ENCODE measurements around the gene BACE2. TPM values are rescaled to one million over a fixed set of nuclear protein-coding genes. Genes with fewer than 3 reads are reported as not detected.
A peak's percentile ranks its signal among the peaks of the same experiment; 100 is the strongest.
"Not testable (repeated sequence)": the region's sequence is repeated elsewhere in the genome, so short reads cannot be mapped to it uniquely, and the experiment has no call there.

BACE2 gene
- total RNA-seq, 2 experiments from 2014 or later = 2.0 to 2.2 TPM

DNA sequence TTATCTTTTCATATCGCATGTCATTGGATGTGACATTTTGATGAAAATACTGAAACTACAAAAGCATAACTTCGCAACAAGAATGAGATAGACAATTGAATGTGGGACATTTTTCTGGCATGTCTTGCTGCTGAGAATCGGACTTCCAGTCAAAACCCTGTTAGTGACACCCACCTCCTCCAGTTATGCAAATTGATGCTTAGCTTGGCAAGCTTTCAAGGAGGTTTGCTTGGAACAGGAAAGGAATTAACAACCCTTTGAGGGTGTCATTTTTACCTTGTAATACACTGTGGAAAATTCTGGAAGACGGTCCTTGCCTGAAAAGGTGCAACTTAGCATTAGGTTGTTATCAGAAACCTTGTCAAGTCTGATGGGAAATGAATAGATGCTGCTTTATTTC lies 109.9 kb downstream of the BACE2 start:
- Mint-ChIP-seq H3K4me1 (no peaks in the 10 kb centered on the region), H3K9me3 (no peaks in the 10 kb centered on the region), H3K36me3 (ENCODE audit: low read depth) (no peaks in the 10 kb centered on the region), H3K27ac (no peak overlapping the region), H3K4me3 (no peak overlapping the region), H3K27me3 (peaks cover 16% of the 10 kb centered on the region)
- DNase-seq = no peak
- CTCF ChIA-PET = no interaction called here
- POLR2A ChIA-PET = no interaction called here

- ChIA-PET POLR2A (no interaction called here), CTCF (interaction anchor here (1.0 kb wide), 1 partner anchor 536 kb away, joined by 3 read pairs; no protein-coding TSS in a partner anchor)
- peaks cover 24% of the 10 kb centered on the region for H3K27me3 Mint-ChIP-seq
- no peak overlapping the region for H3K4me3 Mint-ChIP-seq
- H3K36me3 Mint-ChIP-seq (ENCODE audit: low read depth) = no peaks in the 10 kb centered on the region
- DNase-seq = no peak
- no peaks in the 10 kb centered on the region for H3K4me1 Mint-ChIP-seq
- no peaks in the 10 kb centered on the region for H3K9me3 Mint-ChIP-seq
- no peak overlapping the region for H3K27ac Mint-ChIP-seq
Measured at GRCh38 chr21:41280115-41280919, 112.4 kb downstream of the BACE2 start.

GRCh38 chr21:41282412-41282811 lies 114.5 kb downstream of the BACE2 start:
- ChIA-PET CTCF (interaction anchor here (0.6 to 2.5 kb wide), 18 partner anchors 10 to 835 kb away, joined by 3 to 15 read pairs (median 7); partner anchors contain the start of gene MX2), POLR2A (interaction anchor here (1.8 kb wide), 1 partner anchor 143 kb away, joined by 4 read pairs; no protein-coding TSS in a partner anchor)
- H3K27me3 Mint-ChIP-seq = peaks cover 24% of the 10 kb centered on the region
- H3K9me3 Mint-ChIP-seq = no peaks in the 10 kb centered on the region
- no peak overlapping the region for H3K4me3 Mint-ChIP-seq
- no peaks in the 10 kb centered on the region for H3K4me1 Mint-ChIP-seq
- DNase-seq = no peak
- no peaks in the 10 kb centered on the region for H3K36me3 Mint-ChIP-seq (ENCODE audit: low read depth)
- no peak overlapping the region for H3K27ac Mint-ChIP-seq

GRCh38 chr21:41283211-41283818 lies 115.4 kb downstream of the BACE2 start:
- peak; percentile 47 for DNase-seq
- CTCF ChIA-PET = interaction anchor here (0.7 to 2.5 kb wide), 34 partner anchors 9 to 834 kb away, joined by 3 to 15 read pairs (median 4); partner anchors contain the start of gene MX2
- H3K4me3 Mint-ChIP-seq = no peak overlapping the region
- H3K9me3 Mint-ChIP-seq = no peaks in the 10 kb centered on the region
- H3K27me3 Mint-ChIP-seq = peaks cover 23% of the 10 kb centered on the region
- no peaks in the 10 kb centered on the region for H3K36me3 Mint-ChIP-seq (ENCODE audit: low read depth)
- no peaks in the 10 kb centered on the region for H3K4me1 Mint-ChIP-seq
- POLR2A ChIA-PET = interaction anchor here (1.3 to 1.8 kb wide), 2 partner anchors 142 to 163 kb away, joined by 3 to 4 read pairs; no protein-coding TSS in a partner anchor
- no peak overlapping the region for H3K27ac Mint-ChIP-seq

GRCh38 chr21:41289431-41289830 lies 121.5 kb downstream of the BACE2 start:
- CTCF ChIA-PET = no interaction called here

DNA sequence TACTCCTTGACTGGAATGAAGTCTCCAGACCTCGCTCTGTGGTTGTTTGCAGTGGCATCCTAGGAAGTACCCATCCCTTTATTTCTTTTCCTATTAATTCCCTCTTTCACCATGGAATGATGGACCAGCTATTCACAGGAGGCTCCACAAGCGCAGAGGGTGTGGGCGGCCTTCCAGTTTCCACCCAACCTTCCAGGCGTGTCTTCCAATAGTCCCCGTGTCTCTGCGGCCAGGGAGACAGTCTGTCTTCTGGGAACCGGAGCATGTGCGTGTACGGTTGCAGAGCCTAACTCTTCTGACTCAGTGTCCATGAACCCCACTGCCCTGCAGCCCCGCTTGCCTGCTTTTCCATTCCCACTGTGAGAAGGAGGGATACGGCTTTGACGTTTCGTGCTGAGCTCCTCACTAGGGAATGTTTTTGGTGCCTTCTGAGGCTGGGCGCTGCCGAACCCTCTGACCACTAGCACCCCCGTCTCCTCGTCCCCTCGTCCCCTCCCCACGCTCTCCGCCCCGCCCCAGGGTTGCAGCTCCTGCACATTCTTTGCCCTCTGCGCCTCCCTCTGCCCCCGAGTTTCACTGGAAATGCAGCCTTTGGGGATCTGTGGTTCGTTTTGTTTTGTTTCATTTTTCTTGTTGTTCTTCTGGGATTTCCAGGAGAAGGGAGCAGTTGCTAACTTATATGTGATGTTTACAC lies 122.3 kb downstream of the BACE2 start:
- Mint-ChIP-seq H3K27ac (no peak overlapping the region), H3K4me3 (no peak overlapping the region), H3K36me3 (ENCODE audit: low read depth) (no peaks in the 10 kb centered on the region), H3K4me1 (peaks cover 10% of the 10 kb centered on the region), H3K27me3 (peaks cover 17% of the 10 kb centered on the region), H3K9me3 (no peaks in the 10 kb centered on the region)
- ChIA-PET CTCF (no interaction called here), POLR2A (no interaction called here)
- DNase-seq = no peak

More at GRCh38 chr21:41289431-41289830, 121.5 kb downstream of the BACE2 start:
- no peak overlapping the region for H3K27ac Mint-ChIP-seq
- H3K4me3 Mint-ChIP-seq = no peak overlapping the region
- H3K9me3 Mint-ChIP-seq = no peaks in the 10 kb centered on the region
- H3K36me3 Mint-ChIP-seq (ENCODE audit: low read depth) = no peaks in the 10 kb centered on the region
- H3K27me3 Mint-ChIP-seq = peaks cover 19% of the 10 kb centered on the region
- DNase-seq = no peak
- POLR2A ChIA-PET = no interaction called here
- H3K4me1 Mint-ChIP-seq = peaks cover 10% of the 10 kb centered on the region

DNA sequence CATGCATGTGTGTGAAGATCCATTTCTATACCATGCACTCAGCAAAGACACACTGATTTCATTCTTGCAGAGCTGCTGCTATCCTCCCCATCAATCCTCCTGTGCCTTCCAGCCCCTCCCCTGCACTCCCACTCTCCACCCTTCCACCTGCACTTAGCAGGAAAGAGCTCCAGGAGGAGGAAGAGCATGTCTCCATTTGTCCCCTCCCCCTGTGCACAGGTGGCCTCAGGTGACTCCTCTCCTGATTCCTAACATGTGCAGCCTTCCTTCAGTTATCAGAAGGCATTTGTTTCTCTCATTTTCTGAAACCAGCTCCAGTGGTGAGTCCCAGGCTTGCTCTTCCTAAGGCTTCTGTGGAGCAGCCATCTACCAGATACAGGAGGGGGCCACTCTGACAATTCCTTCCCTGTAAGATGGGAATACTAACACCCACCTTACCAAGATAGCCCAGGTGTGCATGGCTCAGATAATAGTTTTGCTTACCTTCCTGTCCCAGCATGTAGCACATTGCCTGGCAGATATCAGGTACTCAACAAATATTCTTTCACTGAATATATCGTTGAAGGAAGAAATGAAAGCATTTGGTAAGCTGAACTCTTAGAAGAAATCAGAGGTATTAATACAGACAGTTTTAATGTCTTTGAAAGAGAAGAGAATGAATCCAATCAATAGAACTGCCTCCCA lies 126.7 kb downstream of the BACE2 start:
- peaks cover 23% of the 10 kb centered on the region for H3K27me3 Mint-ChIP-seq
- DNase-seq = no peak
- H3K9me3 Mint-ChIP-seq = no peaks in the 10 kb centered on the region
- no peak overlapping the region for H3K4me3 Mint-ChIP-seq
- H3K4me1 Mint-ChIP-seq = peaks cover 10% of the 10 kb centered on the region
- CTCF ChIA-PET = no interaction called here
- no peak overlapping the region for H3K27ac Mint-ChIP-seq
- POLR2A ChIA-PET = no interaction called here
- H3K36me3 Mint-ChIP-seq (ENCODE audit: low read depth) = no peaks in the 10 kb centered on the region

GRCh38 chr21:41295721-41296254 lies 127.8 kb downstream of the BACE2 start:
- ChIA-PET CTCF (no interaction called here), POLR2A (no interaction called here)
- no peak for DNase-seq
- H3K27me3 Mint-ChIP-seq = peaks cover 20% of the 10 kb centered on the region
- H3K27ac Mint-ChIP-seq = no peak overlapping the region
- peaks cover 10% of the 10 kb centered on the region for H3K4me1 Mint-ChIP-seq
- H3K4me3 Mint-ChIP-seq = no peak overlapping the region
- no peaks in the 10 kb centered on the region for H3K36me3 Mint-ChIP-seq (ENCODE audit: low read depth)
- no peaks in the 10 kb centered on the region for H3K9me3 Mint-ChIP-seq

- H3K36me3 Mint-ChIP-seq (ENCODE audit: low read depth) = no peaks in the 10 kb centered on the region
- no peak for DNase-seq
- H3K9me3 Mint-ChIP-seq = no peaks in the 10 kb centered on the region
- peaks cover 17% of the 10 kb centered on the region for H3K27me3 Mint-ChIP-seq
- no peaks in the 10 kb centered on the region for H3K4me1 Mint-ChIP-seq
- CTCF ChIA-PET = no interaction called here
- POLR2A ChIA-PET = no interaction called here
- no peak overlapping the region for H3K4me3 Mint-ChIP-seq
- H3K27ac Mint-ChIP-seq = no peak overlapping the region
Measured at GRCh38 chr21:41302976-41303375, 135.0 kb downstream of the BACE2 start.

GRCh38 chr21:41304068-41304720 lies 136.2 kb downstream of the BACE2 start:
- DNase-seq = no peak
- POLR2A ChIA-PET = no interaction called here
- CTCF ChIA-PET = no interaction called here
- Mint-ChIP-seq H3K27ac (no peak overlapping the region), H3K36me3 (ENCODE audit: low read depth) (no peaks in the 10 kb centered on the region), H3K4me1 (no peaks in the 10 kb centered on the region), H3K4me3 (no peak overlapping the region), H3K27me3 (peaks cover 12% of the 10 kb centered on the region), H3K9me3 (no peaks in the 10 kb centered on the region)

DNA sequence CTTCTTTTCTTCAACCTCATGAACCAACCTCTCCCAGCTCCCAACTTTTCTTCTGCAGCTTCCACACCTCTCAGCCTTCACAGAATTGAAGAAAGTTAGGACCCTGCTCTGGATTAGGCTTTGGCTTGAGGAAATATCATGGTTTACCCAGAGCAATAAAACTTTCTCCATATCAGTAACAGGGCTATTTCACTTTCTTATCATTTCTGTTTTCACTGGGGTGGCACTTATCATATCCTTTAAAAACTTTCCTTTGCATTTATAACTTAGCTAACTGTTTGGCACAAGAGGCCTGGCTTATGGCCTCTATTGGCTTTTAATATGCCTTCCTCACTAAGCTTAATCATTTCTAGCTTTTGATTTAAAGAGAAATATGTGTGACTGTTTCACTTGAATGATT lies 139.3 kb downstream of the BACE2 start:
- ChIA-PET POLR2A (no interaction called here), CTCF (no interaction called here)
- Mint-ChIP-seq H3K9me3 (no peaks in the 10 kb centered on the region), H3K4me1 (no peaks in the 10 kb centered on the region), H3K4me3 (no peak overlapping the region), H3K36me3 (ENCODE audit: low read depth) (no peaks in the 10 kb centered on the region), H3K27me3 (peaks cover 22% of the 10 kb centered on the region), H3K27ac (no peak overlapping the region)
- DNase-seq = no peak

DNA sequence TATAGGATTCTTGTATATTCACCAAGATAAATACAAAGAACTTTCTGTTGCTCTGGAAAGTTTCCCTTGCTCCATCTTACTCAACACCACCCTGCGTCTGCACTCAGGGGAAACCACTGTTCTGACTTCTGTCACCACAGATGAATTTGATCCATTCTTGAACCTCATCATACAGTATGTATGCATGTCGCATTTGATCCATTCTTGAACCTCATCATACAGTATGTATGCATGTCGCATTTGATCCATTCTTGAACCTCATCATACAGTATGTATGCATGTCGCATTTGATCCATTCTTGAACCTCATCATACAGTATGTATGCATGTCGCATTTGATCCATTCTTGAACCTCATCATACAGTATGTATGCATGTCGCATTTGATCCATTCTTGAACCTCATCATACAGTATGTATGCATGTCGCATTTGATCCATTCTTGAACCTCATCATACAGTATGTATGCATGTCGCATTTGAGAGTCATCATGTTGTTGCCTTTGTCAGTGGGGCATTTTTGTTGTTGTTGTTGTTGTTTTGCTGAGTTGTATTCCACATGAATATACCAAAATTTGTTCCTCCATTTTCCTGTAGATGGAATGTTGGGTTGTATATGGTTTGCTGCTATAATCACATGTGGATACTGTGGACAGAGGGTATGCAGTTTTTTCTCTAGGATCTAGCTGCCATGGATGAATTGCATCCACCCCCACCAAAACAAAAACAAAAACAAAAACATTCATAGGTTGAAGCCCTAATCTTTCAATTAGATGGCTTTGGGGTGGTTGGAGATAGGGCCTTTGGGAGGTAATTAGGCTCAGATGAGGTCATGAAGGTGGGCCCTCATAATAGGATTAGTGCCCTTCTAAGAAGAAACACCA lies 145.6 kb downstream of the BACE2 start:
- POLR2A ChIA-PET; CTCF ChIA-PET; DNase-seq; H3K36me3 Mint-ChIP-seq (ENCODE audit: low read depth); H3K27ac Mint-ChIP-seq; H3K4me3 Mint-ChIP-seq; H3K9me3 Mint-ChIP-seq; H3K4me1 Mint-ChIP-seq: not testable (repeated sequence)
- peaks cover 52% of the 10 kb centered on the region for H3K27me3 Mint-ChIP-seq

Data from activated CD4-positive, alpha-beta memory T cell treated with anti-CD3 and anti-CD28 coated beads, Interleukin-2, amount 10 ng/mL, durations not matched to agents 7 days and 5 days (primary cell).